SU-DHL-6 (cell line): Measurements from ENCODE around the gene SUN2.

Experiments
- H2AFZ ChIP-seq: fragments of 200-600 bp; sonication (generic); 2 replicates; pipeline ENCODE4 v1.6.1; 2014; ENCODE audit warnings: low read depth, mild to moderate bottlenecking, moderate library complexity, mixed read lengths, antibody characterized with exemption, low read length; ENCODE audit not compliant: severe bottlenecking
- H3F3A ChIP-seq: fragments of 200-600 bp; shearing (Covaris generic); 2 replicates; pipeline ENCODE4 v1.6.0; 2016; ENCODE audit warnings: antibody characterized with exemption, mild to moderate bottlenecking; ENCODE audit not compliant: insufficient read depth
- H3K27ac ChIP-seq: fragments of 200-600 bp; sonication (generic); 2 replicates; pipeline ENCODE4 v1.5.1; 2016; ENCODE audit warnings: low read depth, mild to moderate bottlenecking, low read length, moderate library complexity, mixed read lengths
- H3K27me3 ChIP-seq: fragments of 200-600 bp; sonication (generic), shearing (Covaris generic); 2 replicates; pipeline ENCODE4 v1.6.0; 2014; ENCODE audit warnings: mild to moderate bottlenecking, low read length
- H3K36me3 ChIP-seq: fragments of 200-600 bp; sonication (generic); 2 replicates; pipeline ENCODE4 v1.6.1; 2014; ENCODE audit warnings: mild to moderate bottlenecking, low read length, mixed read lengths
- H3K4me2 ChIP-seq: fragments of 300-600, 200-600 bp; shearing (Covaris generic), sonication (generic); 2 replicates; pipeline ENCODE4 v1.6.0; 2014; ENCODE audit warnings: low read length, low read depth, mild to moderate bottlenecking; ENCODE audit not compliant: poor library complexity, severe bottlenecking
- H3K4me3 ChIP-seq: fragments of 200-600 bp; sonication (generic); 2 replicates; pipeline ENCODE4 v1.5.1; 2014; ENCODE audit warnings: antibody characterized with exemption, low read length, mild to moderate bottlenecking, mixed read lengths; ENCODE audit not compliant: insufficient read depth, poor library complexity, severe bottlenecking
- H3K79me2 ChIP-seq: fragments of 200-600 bp; sonication (generic); 2 replicates; pipeline ENCODE4 v1.6.1; 2014; ENCODE audit warnings: mild to moderate bottlenecking, low read length, moderate library complexity; ENCODE audit not compliant: insufficient read depth
- H3K9ac ChIP-seq: fragments of 200-600 bp; sonication (generic); 2 replicates; pipeline ENCODE4 v1.7.0; 2014; ENCODE audit warnings: mild to moderate bottlenecking, low read length
- H3K9me2 ChIP-seq: fragments of 200-600 bp; sonication (generic); replicated peaks from 2 replicates; pipeline ENCODE4 v1.6.1; 2014; ENCODE audit warnings: low read length; ENCODE audit not compliant: insufficient read depth
- H3K9me3 ChIP-seq: fragments of 200-600 bp; sonication (generic); 2 replicates; pipeline ENCODE4 v1.6.1; 2014; ENCODE audit warnings: low read length, mixed read lengths; ENCODE audit not compliant: insufficient read depth
- H4K20me1 ChIP-seq: fragments of 200-600 bp; sonication (generic); 2 replicates; pipeline ENCODE4 v1.6.1; 2014; ENCODE audit warnings: low read depth, mild to moderate bottlenecking, antibody characterized with exemption, low read length, moderate library complexity, mixed read lengths
- CTCF ChIP-seq: fragments of 200-600 bp; sonication (generic); IDR thresholded peaks from one replicate; pipeline ENCODE4 v1.5.1; 2017; ENCODE audit warnings: antibody characterized with exemption, mild to moderate bottlenecking, low read length, moderate library complexity; ENCODE audit not compliant: insufficient read depth, poor library complexity, severe bottlenecking
- EZH2phosphoT487 ChIP-seq: fragments of 200-600 bp; sonication (generic), shearing (Covaris generic); conservative IDR thresholded peaks from 2 replicates; pipeline ENCODE4 v1.6.1; 2018; ENCODE audit warnings: mild to moderate bottlenecking, antibody characterized with exemption, low read length, moderate library complexity, mixed read lengths

The SUN2 gene

GRCh38 chr22:38734421-38735100, 21.2 kb downstream of the SUN2 start:
- no peak overlapping the region for H3K4me2 ChIP-seq
- no peaks in the 10 kb centered on the region for H3K79me2 ChIP-seq
- H3K27ac ChIP-seq, result no peak overlapping the region
- H3K9ac ChIP-seq, result no peak overlapping the region
- H3F3A ChIP-seq, result peaks cover 9% of the 10 kb centered on the region; the same call in 1 of the 2 replicates
- no peak for TF ChIP-seq CTCF
- no peak for TF ChIP-seq EZH2phosphoT487
- H3K4me3 ChIP-seq, result no peak overlapping the region
- H3K36me3 ChIP-seq, result no peaks in the 10 kb centered on the region; the same call in 1 of the 2 replicates
- no peak overlapping the region for H2AFZ ChIP-seq
- no peaks in the 10 kb centered on the region for H3K27me3 ChIP-seq
- H3K9me3 ChIP-seq, result no peaks in the 10 kb centered on the region
- H4K20me1 ChIP-seq, result no peaks in the 10 kb centered on the region
- H3K9me2 ChIP-seq, result no peaks in the 10 kb centered on the region

- Histone ChIP-seq H4K20me1 (no peaks in the 10 kb centered on the region), H3K9ac (no peak overlapping the region), H2AFZ (no peak overlapping the region), H3K27ac (no peak overlapping the region), H3F3A (peaks cover 9% of the 10 kb centered on the region; the same call in 1 of the 2 replicates), H3K36me3 (no peaks in the 10 kb centered on the region; the same call in 1 of the 2 replicates), H3K79me2 (no peaks in the 10 kb centered on the region), H3K4me2 (no peak overlapping the region), H3K9me3 (no peaks in the 10 kb centered on the region), H3K27me3 (no peaks in the 10 kb centered on the region), H3K4me3 (no peak overlapping the region), H3K9me2 (no peaks in the 10 kb centered on the region)
- TF ChIP-seq EZH2phosphoT487 (no peak), CTCF (no peak)
Measured at GRCh38 chr22:38733724-38734381, 21.9 kb downstream of the SUN2 start.

- H3K36me3 ChIP-seq, result no peaks in the 10 kb centered on the region; the same call in 1 of the 2 replicates
- no peaks in the 10 kb centered on the region for H4K20me1 ChIP-seq
- H3K9ac ChIP-seq, result no peak overlapping the region
- H3K79me2 ChIP-seq, result no peaks in the 10 kb centered on the region
- no peak overlapping the region for H3K4me3 ChIP-seq
- H3K9me3 ChIP-seq, result no peaks in the 10 kb centered on the region
- no peak overlapping the region for H3K27ac ChIP-seq
- no peak overlapping the region for H2AFZ ChIP-seq
- H3K4me2 ChIP-seq, result no peak overlapping the region
- H3K27me3 ChIP-seq, result no peaks in the 10 kb centered on the region
- peaks cover 9% of the 10 kb centered on the region; the same call in 1 of the 2 replicates for H3F3A ChIP-seq
- TF ChIP-seq EZH2phosphoT487 (no peak), CTCF (peak; percentile 92)
- H3K9me2 ChIP-seq, result no peaks in the 10 kb centered on the region
Measured at GRCh38 chr22:38733329-38733723, 22.5 kb downstream of the SUN2 start.
